Gastrocnemius medialis (tissue), 4 donors: Measurements from ENCODE around the gene MRM3.

ENCODE experiments used
- POLR2A ChIP-seq, 2 donors: fragments of 450-650 bp; IDR thresholded peaks; one replicate each; pipeline ENCODE4 v1.6.1; 2017; ENCODE audit warnings: antibody characterized with exemption in 2 of 2, mild to moderate bottlenecking in 2 of 2, moderate library complexity in 2 of 2
- TF ChIP-seq, protein P1 (sequence below), 5 experiments: fragments of 450-650 bp in 3 of 5; fragments of 200-600 bp in 2 of 5; sonication (generic) in 2 of 5; IDR thresholded peaks in 4 of 5; conservative IDR thresholded peaks in 1 of 5; 1 replicate in 4 of 5; 2 replicates in 1 of 5; pipeline ENCODE4 v1.5.1; 2016 to 2019; ENCODE audit warnings: antibody characterized with exemption in 5 of 5, mild to moderate bottlenecking in 3 of 5, moderate library complexity in 3 of 5

DNA sequence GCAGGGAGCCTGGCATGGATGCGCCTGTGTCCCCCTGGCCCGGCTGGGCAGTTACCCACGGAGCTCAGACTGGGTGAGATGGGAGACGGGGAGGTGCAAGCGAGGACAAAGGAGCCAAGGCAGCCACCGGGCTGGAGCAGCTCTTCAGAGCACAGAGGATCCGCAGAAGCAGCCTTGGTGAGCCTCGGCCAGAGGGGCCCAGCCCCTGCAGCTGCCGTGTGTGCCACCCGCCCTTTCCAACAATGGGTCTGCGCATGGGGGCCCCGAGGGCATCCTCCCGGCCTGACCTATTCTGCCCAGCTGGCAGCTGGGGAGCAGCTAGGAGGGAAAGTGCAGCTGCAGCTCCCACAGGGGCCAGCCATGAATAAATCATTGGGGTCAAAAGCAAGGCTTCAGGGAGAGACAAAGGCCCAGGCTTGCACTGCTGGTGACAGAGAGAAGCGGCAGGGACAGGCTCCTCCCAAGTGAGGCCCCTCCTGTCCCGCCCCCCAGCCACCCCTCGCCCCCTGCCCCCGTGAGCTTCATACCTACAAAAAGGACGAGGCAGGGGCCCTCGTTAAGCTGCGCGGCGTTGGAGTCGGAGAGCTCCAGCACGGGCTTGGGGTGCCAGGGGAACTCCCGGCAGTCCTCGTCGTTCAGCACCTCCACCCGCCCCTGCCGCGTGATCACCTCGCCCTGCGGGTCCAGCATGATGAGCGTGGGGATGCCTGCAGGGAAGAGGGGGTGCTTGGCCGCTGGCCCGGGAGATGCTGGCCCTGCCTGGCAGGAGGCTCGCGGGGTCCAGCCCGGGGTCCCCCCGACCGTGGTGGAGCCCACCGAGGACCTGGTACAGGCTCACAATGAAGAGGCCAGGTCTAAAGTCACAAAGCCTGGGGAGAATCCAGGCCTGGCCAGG, 22.6 kb downstream of the MRM3 start:
- TF ChIP-seq, protein P1, sequence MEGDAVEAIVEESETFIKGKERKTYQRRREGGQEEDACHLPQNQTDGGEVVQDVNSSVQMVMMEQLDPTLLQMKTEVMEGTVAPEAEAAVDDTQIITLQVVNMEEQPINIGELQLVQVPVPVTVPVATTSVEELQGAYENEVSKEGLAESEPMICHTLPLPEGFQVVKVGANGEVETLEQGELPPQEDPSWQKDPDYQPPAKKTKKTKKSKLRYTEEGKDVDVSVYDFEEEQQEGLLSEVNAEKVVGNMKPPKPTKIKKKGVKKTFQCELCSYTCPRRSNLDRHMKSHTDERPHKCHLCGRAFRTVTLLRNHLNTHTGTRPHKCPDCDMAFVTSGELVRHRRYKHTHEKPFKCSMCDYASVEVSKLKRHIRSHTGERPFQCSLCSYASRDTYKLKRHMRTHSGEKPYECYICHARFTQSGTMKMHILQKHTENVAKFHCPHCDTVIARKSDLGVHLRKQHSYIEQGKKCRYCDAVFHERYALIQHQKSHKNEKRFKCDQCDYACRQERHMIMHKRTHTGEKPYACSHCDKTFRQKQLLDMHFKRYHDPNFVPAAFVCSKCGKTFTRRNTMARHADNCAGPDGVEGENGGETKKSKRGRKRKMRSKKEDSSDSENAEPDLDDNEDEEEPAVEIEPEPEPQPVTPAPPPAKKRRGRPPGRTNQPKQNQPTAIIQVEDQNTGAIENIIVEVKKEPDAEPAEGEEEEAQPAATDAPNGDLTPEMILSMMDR (IDR thresholded peaks at IDR 0.05 in 4 of 5, conservative IDR thresholded peaks at IDR 0.05 in 1 of 5): no peak
- TF ChIP-seq POLR2A (IDR thresholded peaks at IDR 0.05): no peak
